ENCODE data around the gene FARS2.

FARS2 gene

DNA sequence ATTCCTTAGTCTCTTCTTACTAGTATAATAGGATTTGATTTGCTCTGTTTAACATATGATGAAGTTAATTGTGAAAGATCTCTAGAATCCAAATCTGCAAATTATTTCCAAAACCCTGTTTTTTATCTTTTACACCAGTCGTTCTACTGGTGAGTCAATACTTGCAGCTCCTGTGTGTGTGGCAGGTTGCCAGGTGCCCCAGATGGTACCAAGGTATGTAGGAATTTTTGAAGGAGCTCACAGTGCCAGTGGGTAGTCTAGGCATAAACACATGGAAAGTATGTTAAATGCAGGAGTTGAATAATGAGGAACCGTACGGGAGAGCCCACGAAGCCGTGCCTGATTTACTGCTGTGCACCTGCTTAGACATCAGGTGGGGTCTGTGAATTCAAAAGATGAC, 192.2 kb downstream of the FARS2 start:
- DNase-seq (ENCODE audit: low read depth) = no peak
- no peak overlapping the region for H3K4me3 ChIP-seq (ENCODE audit: low read depth, low read length)
- TF ChIP-seq, protein P1, sequence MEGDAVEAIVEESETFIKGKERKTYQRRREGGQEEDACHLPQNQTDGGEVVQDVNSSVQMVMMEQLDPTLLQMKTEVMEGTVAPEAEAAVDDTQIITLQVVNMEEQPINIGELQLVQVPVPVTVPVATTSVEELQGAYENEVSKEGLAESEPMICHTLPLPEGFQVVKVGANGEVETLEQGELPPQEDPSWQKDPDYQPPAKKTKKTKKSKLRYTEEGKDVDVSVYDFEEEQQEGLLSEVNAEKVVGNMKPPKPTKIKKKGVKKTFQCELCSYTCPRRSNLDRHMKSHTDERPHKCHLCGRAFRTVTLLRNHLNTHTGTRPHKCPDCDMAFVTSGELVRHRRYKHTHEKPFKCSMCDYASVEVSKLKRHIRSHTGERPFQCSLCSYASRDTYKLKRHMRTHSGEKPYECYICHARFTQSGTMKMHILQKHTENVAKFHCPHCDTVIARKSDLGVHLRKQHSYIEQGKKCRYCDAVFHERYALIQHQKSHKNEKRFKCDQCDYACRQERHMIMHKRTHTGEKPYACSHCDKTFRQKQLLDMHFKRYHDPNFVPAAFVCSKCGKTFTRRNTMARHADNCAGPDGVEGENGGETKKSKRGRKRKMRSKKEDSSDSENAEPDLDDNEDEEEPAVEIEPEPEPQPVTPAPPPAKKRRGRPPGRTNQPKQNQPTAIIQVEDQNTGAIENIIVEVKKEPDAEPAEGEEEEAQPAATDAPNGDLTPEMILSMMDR (conservative IDR thresholded peaks at IDR 0.05; ENCODE audit: low read depth, low read length) = no peak

- H3K4me3 ChIP-seq (ENCODE audit: low read depth, low read length) = no peak overlapping the region
- TF ChIP-seq, protein P1 (conservative IDR thresholded peaks at IDR 0.05; ENCODE audit: low read depth, low read length) = no peak
- DNase-seq (ENCODE audit: low read depth) = no peak
Observed at GRCh38 chr6:5455142-5455541, 193.8 kb downstream of the FARS2 start.

DNA sequence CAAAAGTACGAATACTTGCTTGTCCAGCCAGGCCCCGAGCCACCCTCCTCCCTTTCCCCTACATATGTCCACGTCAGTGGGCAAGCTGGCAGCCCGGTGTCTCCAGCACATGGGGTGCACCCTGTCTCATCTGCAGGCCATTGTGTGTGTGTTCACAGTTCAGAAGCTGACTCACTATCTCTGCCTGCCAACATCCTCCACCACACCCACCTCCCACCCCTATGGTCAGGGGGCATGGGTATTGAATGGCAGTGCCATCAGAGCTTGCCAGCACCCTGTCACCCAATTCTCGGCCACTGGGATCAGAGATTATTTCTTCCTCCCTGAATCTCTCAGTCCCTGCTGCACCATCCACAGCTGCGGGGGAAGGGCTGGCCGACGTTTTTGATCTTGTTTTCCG, 195.7 kb downstream of the FARS2 start:
- TF ChIP-seq, protein P1 (conservative IDR thresholded peaks at IDR 0.05; ENCODE audit: low read depth, low read length) = no peak
- no peak for DNase-seq (ENCODE audit: low read depth)
- no peak overlapping the region for H3K4me3 ChIP-seq (ENCODE audit: low read depth, low read length)

DNA sequence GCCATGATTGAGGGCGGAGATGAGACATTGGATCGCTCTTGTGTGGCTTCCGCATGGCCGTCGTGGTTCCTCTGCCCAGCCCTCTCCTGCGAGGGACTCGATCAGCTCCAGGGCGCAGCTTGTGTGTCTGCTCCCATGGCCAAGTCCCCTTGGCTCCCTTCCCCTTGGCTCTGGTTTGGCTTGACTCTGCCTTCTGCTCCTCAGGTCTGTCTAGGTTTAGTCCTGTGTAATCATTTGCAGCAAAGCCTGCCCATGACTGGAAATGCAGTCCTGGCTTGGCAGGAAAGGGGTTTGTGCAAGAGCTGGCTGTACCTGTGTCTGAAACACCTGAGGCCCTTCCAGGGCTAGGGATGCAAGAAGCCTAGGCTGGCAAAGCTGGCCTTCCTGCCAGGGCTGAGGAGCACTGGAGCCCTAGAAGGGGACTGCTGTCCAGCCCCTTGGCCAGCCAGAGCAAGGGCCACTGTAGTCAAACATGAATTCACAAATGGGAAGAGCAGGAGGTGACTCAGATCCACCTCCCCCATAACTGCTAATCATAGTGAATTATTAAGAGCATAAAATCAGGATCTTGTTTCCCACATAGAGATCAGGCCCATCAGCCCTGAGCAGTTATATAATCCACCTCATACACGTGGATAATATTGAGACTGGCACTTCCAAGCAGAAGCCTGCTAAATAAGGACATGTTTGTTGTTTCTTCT, 196.8 kb downstream of the FARS2 start:
- no peak overlapping the region for H3K4me3 ChIP-seq (ENCODE audit: low read depth, low read length)
- DNase-seq (ENCODE audit: low read depth) = no peak
- TF ChIP-seq, protein P1 (conservative IDR thresholded peaks at IDR 0.05; ENCODE audit: low read depth, low read length) = no peak

DNA sequence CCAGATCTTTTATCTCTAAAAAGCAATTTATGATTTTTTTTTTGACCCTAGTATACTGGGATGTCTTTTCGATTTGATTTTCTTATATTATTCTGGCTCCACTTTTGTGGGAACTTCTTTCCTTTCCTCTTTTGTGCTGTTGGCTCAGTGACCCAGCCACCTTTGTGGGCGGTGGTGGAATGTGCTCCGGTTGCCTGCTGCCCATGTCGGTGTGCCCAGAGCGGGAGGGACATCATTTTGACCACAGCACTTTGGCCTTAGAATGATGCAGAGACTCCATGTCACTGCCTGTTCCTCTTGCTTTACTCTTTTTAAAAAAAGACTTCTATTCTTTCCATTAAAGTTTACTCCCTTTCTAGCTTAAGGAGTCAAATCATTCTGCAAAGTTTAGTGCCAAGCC, 198.0 kb downstream of the FARS2 start:
- H3K4me3 ChIP-seq (ENCODE audit: low read depth, low read length) = no peak overlapping the region
- no peak for DNase-seq (ENCODE audit: low read depth)
- TF ChIP-seq, protein P1 (conservative IDR thresholded peaks at IDR 0.05; ENCODE audit: low read depth, low read length) = no peak

GRCh38 chr6:5461365-5461764, 200.1 kb downstream of the FARS2 start:
- TF ChIP-seq, protein P1 (conservative IDR thresholded peaks at IDR 0.05; ENCODE audit: low read depth, low read length) = no peak

GRCh38 chr6:5462856-5463255, 201.5 kb downstream of the FARS2 start:
- no peak overlapping the region for H3K4me3 ChIP-seq (ENCODE audit: low read depth, low read length)
- TF ChIP-seq, protein P1 (conservative IDR thresholded peaks at IDR 0.05; ENCODE audit: low read depth, low read length) = no peak
- no peak for DNase-seq (ENCODE audit: low read depth)

More at GRCh38 chr6:5461365-5461764, 200.1 kb downstream of the FARS2 start:
- H3K4me3 ChIP-seq (ENCODE audit: low read depth, low read length) = no peak overlapping the region
- no peak for DNase-seq (ENCODE audit: low read depth)
